Vagina (tissue), 2 donors: ENCODE results near the gene NLGN3.

ENCODE experiments used
- POLR2A ChIP-seq, 2 donors: fragments of 450-650 bp; IDR thresholded peaks; one replicate each; pipeline ENCODE4 v1.6.1; 2017; ENCODE audit warnings: antibody characterized with exemption in 2 of 2, mild to moderate bottlenecking in 2 of 2, moderate library complexity in 2 of 2
- POLR2AphosphoS5 ChIP-seq, 2 donors: sonication (generic); formaldehyde crosslinking; IDR thresholded peaks; one replicate each; pipeline ENCODE4 v1.9.0; 2017; ENCODE audit warnings: antibody characterized with exemption in 2 of 2, mild to moderate bottlenecking in 2 of 2, low read depth in 1 of 2; ENCODE audit not compliant: insufficient read depth in 1 of 2
- TF ChIP-seq, protein P1 (sequence below), 3 experiments: fragments of 450-650 bp in 2 of 3; fragments of 200-600 bp in 1 of 3; sonication (generic) in 1 of 3; IDR thresholded peaks; one replicate each; pipeline ENCODE4 v1.5.1; 2017 to 2019; ENCODE audit warnings: antibody characterized with exemption in 3 of 3, mild to moderate bottlenecking in 2 of 3, moderate library complexity in 2 of 3

GRCh38 chrX:71215338-71215912, 70.8 kb downstream of the NLGN3 start:
- TF ChIP-seq, protein P1, sequence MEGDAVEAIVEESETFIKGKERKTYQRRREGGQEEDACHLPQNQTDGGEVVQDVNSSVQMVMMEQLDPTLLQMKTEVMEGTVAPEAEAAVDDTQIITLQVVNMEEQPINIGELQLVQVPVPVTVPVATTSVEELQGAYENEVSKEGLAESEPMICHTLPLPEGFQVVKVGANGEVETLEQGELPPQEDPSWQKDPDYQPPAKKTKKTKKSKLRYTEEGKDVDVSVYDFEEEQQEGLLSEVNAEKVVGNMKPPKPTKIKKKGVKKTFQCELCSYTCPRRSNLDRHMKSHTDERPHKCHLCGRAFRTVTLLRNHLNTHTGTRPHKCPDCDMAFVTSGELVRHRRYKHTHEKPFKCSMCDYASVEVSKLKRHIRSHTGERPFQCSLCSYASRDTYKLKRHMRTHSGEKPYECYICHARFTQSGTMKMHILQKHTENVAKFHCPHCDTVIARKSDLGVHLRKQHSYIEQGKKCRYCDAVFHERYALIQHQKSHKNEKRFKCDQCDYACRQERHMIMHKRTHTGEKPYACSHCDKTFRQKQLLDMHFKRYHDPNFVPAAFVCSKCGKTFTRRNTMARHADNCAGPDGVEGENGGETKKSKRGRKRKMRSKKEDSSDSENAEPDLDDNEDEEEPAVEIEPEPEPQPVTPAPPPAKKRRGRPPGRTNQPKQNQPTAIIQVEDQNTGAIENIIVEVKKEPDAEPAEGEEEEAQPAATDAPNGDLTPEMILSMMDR (IDR thresholded peaks at IDR 0.05): no peak
- TF ChIP-seq POLR2A (IDR thresholded peaks at IDR 0.05): no peak
- TF ChIP-seq POLR2AphosphoS5 (IDR thresholded peaks at IDR 0.05; ENCODE audit: insufficient read depth in 1 of 2, low read depth in 1 of 2): no peak
